Measurements from ENCODE around the gene RPS19. TPM values are rescaled to one million over a fixed set of nuclear protein-coding genes. Genes with fewer than 3 reads are reported as not detected.

The RPS19 gene
- polyA plus RNA-seq, 1 donor from 2014 or later, result 783 TPM

DNA sequence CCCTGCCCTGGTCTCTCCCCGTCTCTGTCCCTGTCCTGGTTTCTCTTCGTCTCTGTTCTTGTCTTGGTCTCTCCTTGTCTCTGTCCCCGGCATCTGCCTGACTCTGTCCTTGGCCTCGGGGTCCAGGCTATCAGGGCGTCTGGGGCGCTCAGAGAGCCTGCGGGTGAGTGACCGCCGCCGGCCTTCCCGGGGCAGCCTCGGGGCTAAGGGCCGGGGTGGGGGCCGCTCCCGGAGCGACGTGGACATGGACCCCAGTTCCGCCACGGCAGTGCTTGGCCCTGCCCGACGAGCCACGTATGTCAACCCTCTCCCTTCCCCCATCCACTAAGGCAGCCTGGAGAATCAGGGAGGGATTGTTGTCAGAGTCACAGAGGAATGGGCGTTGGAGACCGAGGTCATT, 37.8 kb downstream of the RPS19 start:
- Histone ChIP-seq H2AFZ (ENCODE audit: low read depth, low read length) (no peak overlapping the region), H4K20me1 (ENCODE audit: insufficient read depth) (no peaks in the 10 kb centered on the region), H3K4me2 (ENCODE audit: low read length) (no peak overlapping the region), H3K4me3 (ENCODE audit: low read length) (no peak overlapping the region), H3K27ac (ENCODE audit: low read length) (no peak overlapping the region), H3K9ac (ENCODE audit: low read length) (no peak overlapping the region), H3K36me3 (ENCODE audit: insufficient read depth, low read length) (no peaks in the 10 kb centered on the region), H3F3A (ENCODE audit: insufficient read depth, low read length, poor library complexity, severe bottlenecking) (no peaks in the 10 kb centered on the region), H3K79me2 (replicated peaks; ENCODE audit: insufficient read depth, low read length) (no peaks in the 10 kb centered on the region), H3K27me3 (ENCODE audit: insufficient read depth, low read depth, low read length) (no peaks in the 10 kb centered on the region), H3K9me2 (ENCODE audit: insufficient read depth, low read length) (no peaks in the 10 kb centered on the region), H3K9me3 (ENCODE audit: low read length) (no peaks in the 10 kb centered on the region)
- no peak for TF ChIP-seq EZH2 (IDR thresholded peaks at IDR 0.05; ENCODE audit: borderline replicate concordance, insufficient read depth, low read length, poor library complexity, severe bottlenecking)
- TF ChIP-seq MXI1 (conservative IDR thresholded peaks at IDR 0.05; ENCODE audit: poor library complexity, severe bottlenecking), result no peak
- no peak for TF ChIP-seq RAD21 (conservative IDR thresholded peaks at IDR 0.05)
- TF ChIP-seq, protein P1, sequence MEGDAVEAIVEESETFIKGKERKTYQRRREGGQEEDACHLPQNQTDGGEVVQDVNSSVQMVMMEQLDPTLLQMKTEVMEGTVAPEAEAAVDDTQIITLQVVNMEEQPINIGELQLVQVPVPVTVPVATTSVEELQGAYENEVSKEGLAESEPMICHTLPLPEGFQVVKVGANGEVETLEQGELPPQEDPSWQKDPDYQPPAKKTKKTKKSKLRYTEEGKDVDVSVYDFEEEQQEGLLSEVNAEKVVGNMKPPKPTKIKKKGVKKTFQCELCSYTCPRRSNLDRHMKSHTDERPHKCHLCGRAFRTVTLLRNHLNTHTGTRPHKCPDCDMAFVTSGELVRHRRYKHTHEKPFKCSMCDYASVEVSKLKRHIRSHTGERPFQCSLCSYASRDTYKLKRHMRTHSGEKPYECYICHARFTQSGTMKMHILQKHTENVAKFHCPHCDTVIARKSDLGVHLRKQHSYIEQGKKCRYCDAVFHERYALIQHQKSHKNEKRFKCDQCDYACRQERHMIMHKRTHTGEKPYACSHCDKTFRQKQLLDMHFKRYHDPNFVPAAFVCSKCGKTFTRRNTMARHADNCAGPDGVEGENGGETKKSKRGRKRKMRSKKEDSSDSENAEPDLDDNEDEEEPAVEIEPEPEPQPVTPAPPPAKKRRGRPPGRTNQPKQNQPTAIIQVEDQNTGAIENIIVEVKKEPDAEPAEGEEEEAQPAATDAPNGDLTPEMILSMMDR (IDR thresholded peaks at IDR 0.05; ENCODE audit: poor library complexity, severe bottlenecking), result no peak
- no peak for TF ChIP-seq POLR2AphosphoS5 (IDR thresholded peaks at IDR 0.05)
- TF ChIP-seq EP300 (conservative IDR thresholded peaks at IDR 0.05; ENCODE audit: poor library complexity, severe bottlenecking), result no peak
- TF ChIP-seq, protein P2, sequence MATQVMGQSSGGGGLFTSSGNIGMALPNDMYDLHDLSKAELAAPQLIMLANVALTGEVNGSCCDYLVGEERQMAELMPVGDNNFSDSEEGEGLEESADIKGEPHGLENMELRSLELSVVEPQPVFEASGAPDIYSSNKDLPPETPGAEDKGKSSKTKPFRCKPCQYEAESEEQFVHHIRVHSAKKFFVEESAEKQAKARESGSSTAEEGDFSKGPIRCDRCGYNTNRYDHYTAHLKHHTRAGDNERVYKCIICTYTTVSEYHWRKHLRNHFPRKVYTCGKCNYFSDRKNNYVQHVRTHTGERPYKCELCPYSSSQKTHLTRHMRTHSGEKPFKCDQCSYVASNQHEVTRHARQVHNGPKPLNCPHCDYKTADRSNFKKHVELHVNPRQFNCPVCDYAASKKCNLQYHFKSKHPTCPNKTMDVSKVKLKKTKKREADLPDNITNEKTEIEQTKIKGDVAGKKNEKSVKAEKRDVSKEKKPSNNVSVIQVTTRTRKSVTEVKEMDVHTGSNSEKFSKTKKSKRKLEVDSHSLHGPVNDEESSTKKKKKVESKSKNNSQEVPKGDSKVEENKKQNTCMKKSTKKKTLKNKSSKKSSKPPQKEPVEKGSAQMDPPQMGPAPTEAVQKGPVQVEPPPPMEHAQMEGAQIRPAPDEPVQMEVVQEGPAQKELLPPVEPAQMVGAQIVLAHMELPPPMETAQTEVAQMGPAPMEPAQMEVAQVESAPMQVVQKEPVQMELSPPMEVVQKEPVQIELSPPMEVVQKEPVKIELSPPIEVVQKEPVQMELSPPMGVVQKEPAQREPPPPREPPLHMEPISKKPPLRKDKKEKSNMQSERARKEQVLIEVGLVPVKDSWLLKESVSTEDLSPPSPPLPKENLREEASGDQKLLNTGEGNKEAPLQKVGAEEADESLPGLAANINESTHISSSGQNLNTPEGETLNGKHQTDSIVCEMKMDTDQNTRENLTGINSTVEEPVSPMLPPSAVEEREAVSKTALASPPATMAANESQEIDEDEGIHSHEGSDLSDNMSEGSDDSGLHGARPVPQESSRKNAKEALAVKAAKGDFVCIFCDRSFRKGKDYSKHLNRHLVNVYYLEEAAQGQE (IDR thresholded peaks at IDR 0.05; ENCODE audit: borderline replicate concordance), result no peak
- no peak for TF ChIP-seq SMC3 (conservative IDR thresholded peaks at IDR 0.05; ENCODE audit: poor library complexity)
- TF ChIP-seq TAF1 (IDR thresholded peaks at IDR 0.05; ENCODE audit: low read depth), result no peak

DNA sequence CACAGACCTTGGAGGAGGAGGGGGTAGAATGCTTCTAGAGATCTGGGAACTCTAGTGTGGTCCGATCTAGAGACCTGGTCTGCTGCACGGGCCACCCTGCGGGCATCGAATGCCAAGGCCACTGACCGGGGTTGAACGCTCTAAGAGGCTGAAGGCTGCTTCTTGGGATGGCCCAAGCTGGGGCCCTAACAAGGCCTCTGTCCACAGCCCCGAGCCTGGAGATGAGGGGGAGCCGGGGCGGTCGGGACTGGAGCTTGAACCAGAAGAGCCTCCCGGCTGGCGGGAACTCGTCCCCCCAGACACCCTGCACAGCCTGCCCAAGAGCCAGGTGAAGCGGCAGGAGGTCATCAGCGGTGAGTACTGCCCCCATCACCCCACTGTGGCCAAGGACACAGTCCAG, 38.2 kb downstream of the RPS19 start:
- H3K27me3 ChIP-seq (ENCODE audit: insufficient read depth, low read depth, low read length), result no peaks in the 10 kb centered on the region
- H2AFZ ChIP-seq (ENCODE audit: low read depth, low read length), result no peak overlapping the region
- TF ChIP-seq SMC3 (conservative IDR thresholded peaks at IDR 0.05; ENCODE audit: poor library complexity), result no peak
- TF ChIP-seq TAF1 (IDR thresholded peaks at IDR 0.05; ENCODE audit: low read depth), result no peak
- no peak for TF ChIP-seq RAD21 (conservative IDR thresholded peaks at IDR 0.05)
- no peaks in the 10 kb centered on the region for H3K36me3 ChIP-seq (ENCODE audit: insufficient read depth, low read length)
- no peak overlapping the region for H3K4me3 ChIP-seq (ENCODE audit: low read length)
- H3F3A ChIP-seq (ENCODE audit: insufficient read depth, low read length, poor library complexity, severe bottlenecking), result no peaks in the 10 kb centered on the region
- H3K9me3 ChIP-seq (ENCODE audit: low read length), result no peaks in the 10 kb centered on the region
- no peak overlapping the region for H3K9ac ChIP-seq (ENCODE audit: low read length)
- H3K79me2 ChIP-seq (replicated peaks; ENCODE audit: insufficient read depth, low read length), result no peaks in the 10 kb centered on the region
- H3K4me2 ChIP-seq (ENCODE audit: low read length), result no peak overlapping the region
- H3K27ac ChIP-seq (ENCODE audit: low read length), result no peak overlapping the region
- no peaks in the 10 kb centered on the region for H3K9me2 ChIP-seq (ENCODE audit: insufficient read depth, low read length)
- H4K20me1 ChIP-seq (ENCODE audit: insufficient read depth), result no peaks in the 10 kb centered on the region
